K562 (cell line): ENCODE results near the gene LMLN. TPM values are rescaled to one million over a fixed set of nuclear protein-coding genes. Genes with fewer than 3 reads are reported as not detected.

Experiments
- AFF1 ChIP-seq, 2 experiments: fragments of 450-650 bp; IDR thresholded peaks; 2 replicates each; pipeline ENCODE4 v1.6.1; 2018; ENCODE audit warnings: mild to moderate bottlenecking in 2 of 2, low read depth in 1 of 2; ENCODE audit not compliant: partially characterized antibody in 2 of 2
- ARNT ChIP-seq, 2 experiments: fragments of 450-650 bp; IDR thresholded peaks; 2 replicates each; pipeline ENCODE4 v1.6.1; 2016; ENCODE audit warnings: mild to moderate bottlenecking in 1 of 2
- ASH1L ChIP-seq: fragments of 450-650 bp; IDR thresholded peaks from 2 replicates; pipeline ENCODE4 v1.6.1; 2018; ENCODE audit warnings: borderline replicate concordance, mild to moderate bottlenecking, low read depth; ENCODE audit not compliant: partially characterized antibody
- E2F4 ChIP-seq: sonication (generic); formaldehyde crosslinking; IDR thresholded peaks from 2 replicates; pipeline ENCODE4 v1.8.0; 2022; ENCODE audit warnings: mild to moderate bottlenecking, low read depth, missing genetic modification reagents
- FOXJ3 ChIP-seq: sonication (generic); formaldehyde crosslinking; IDR thresholded peaks from 2 replicates; pipeline ENCODE4 v1.4.0; 2020; ENCODE audit warnings: mild to moderate bottlenecking, missing genetic modification reagents
- KDM2B ChIP-seq: fragments of 250-450 bp; sonication (Bioruptor Pico); IDR thresholded peaks from 2 replicates; pipeline ENCODE4 v1.8.0; 2021; ENCODE audit warnings: mild to moderate bottlenecking, moderate library complexity
- MEF2A ChIP-seq: IDR thresholded peaks from 2 replicates; pipeline ENCODE4 v1.6.1; 2011; ENCODE audit warnings: low read depth, mild to moderate bottlenecking, low read length, moderate library complexity; ENCODE audit not compliant: control insufficient read depth
- NCOA6 ChIP-seq: fragments of 450-650 bp; IDR thresholded peaks from 2 replicates; pipeline ENCODE4 v1.6.1; 2017; ENCODE audit warnings: mild to moderate bottlenecking
- RB1 ChIP-seq: fragments of 450-650 bp; IDR thresholded peaks from 2 replicates; pipeline ENCODE4 v1.6.1; 2017; ENCODE audit warnings: low read depth, mild to moderate bottlenecking
- TAF1 ChIP-seq: IDR thresholded peaks from 2 replicates; pipeline ENCODE4 v1.6.1; 2011; ENCODE audit warnings: mild to moderate bottlenecking, low read length, moderate library complexity; ENCODE audit not compliant: insufficient read depth, control insufficient read depth, severe bottlenecking; ENCODE audit errors: extremely low read depth
- ZNF224 ChIP-seq: sonication (generic); formaldehyde crosslinking; IDR thresholded peaks from 2 replicates; pipeline ENCODE4 v1.8.0; 2022; ENCODE audit warnings: mild to moderate bottlenecking, missing genetic modification reagents
- ZNF511 ChIP-seq: sonication (generic); formaldehyde crosslinking; IDR thresholded peaks from 2 replicates; pipeline ENCODE4 v1.8.0; 2022; ENCODE audit warnings: mild to moderate bottlenecking, missing genetic modification reagents
- ZNF589 ChIP-seq: fragments of 200-800 bp; sonication (Bioruptor generic); IDR thresholded peaks from 2 replicates; pipeline ENCODE4 v1.6.1; 2016; ENCODE audit warnings: low read depth, missing genetic modification characterization, missing compliant biosample characterization
- ZNF830 ChIP-seq: fragments of 250-450 bp; sonication (Bioruptor Pico); IDR thresholded peaks from 2 replicates; pipeline ENCODE4 v1.5.0; 2021; ENCODE audit warnings: mild to moderate bottlenecking
- polyA plus RNA-seq, 8 experiments: library from polyadenylated mRNA; depleted of rRNA in 4 of 8; stranded (reverse) in 5 of 8; unstranded in 3 of 8; fragments of >200 nt; fragmentation: Nextera tagmentation in 2 of 8; fragmentation: Illumina TruSeq in 1 of 8; extraction: Ambion mirVana in 2 of 8; extraction: Trizol in 1 of 8; gene quantifications; 2 replicates each; pipeline versions ENCODE4 v1.2.1 to v1.2.3, GENCODE V29; 2011 to 2014; ENCODE audit warnings: inconsistent platforms in 1 of 8, missing spikeins in 1 of 8
- total RNA-seq, 7 experiments: library from RNA; depleted of rRNA in 6 of 7; stranded (reverse); fragments of >200 nt in 6 of 7; fragmentation: Illumina TruSeq in 2 of 7; extraction: Trizol in 2 of 7; gene quantifications; 2 replicates each; pipeline versions ENCODE4 v1.2.1 to v1.2.3, GENCODE V29; 2011 to 2021; ENCODE audit warnings: low replicate concordance in 1 of 7
- TF ChIP-seq, protein P1 (sequence below), 2 experiments: fragments of 150-350 bp in 1 of 2; IDR thresholded peaks; 2 replicates each; pipeline ENCODE4 v1.6.1; 2012 to 2016; ENCODE audit warnings: low read depth in 2 of 2, low read length in 2 of 2, mild to moderate bottlenecking in 1 of 2, moderate library complexity in 1 of 2

The LMLN gene
- total and polyA plus RNA-seq, 9 of the 15 experiments (the other 6 are each of a cell fraction or from before 2014, with no cell fraction given) = 2.2 to 15.9 (median 6.9) TPM

- TF ChIP-seq AFF1 (IDR thresholded peaks at IDR 0.05; ENCODE audit: low read depth in 1 of 2, partially characterized antibody in 2 of 2) (peak in 1 of 2 experiments; percentile 36), ASH1L (no peak), ZNF589 (CRISPR knock-in tag) (peak; percentile 61; the same call in 1 of the 2 replicates), TAF1 (peak; percentile 55), ARNT (IDR thresholded peaks at IDR 0.05) (peak in 1 of 2 experiments; percentile 51; a peak in 1 of 4 replicates), ZNF830 (CRISPR knock-in tag) (no peak), MEF2A (no peak), RB1 (peak; percentile 58; the same call in 1 of the 2 replicates), KDM2B (CRISPR knock-in tag) (no peak), FOXJ3 (CRISPR knock-in tag) (no peak), ZNF224 (no peak), NCOA6 (no peak; the same call in 1 of the 2 replicates), ZNF511 (CRISPR knock-in tag) (peak; percentile 60; the same call in 1 of the 2 replicates), E2F4 (CRISPR knock-in tag) (peak; percentile 41; the same call in 1 of the 2 replicates)
- TF ChIP-seq, protein P1, sequence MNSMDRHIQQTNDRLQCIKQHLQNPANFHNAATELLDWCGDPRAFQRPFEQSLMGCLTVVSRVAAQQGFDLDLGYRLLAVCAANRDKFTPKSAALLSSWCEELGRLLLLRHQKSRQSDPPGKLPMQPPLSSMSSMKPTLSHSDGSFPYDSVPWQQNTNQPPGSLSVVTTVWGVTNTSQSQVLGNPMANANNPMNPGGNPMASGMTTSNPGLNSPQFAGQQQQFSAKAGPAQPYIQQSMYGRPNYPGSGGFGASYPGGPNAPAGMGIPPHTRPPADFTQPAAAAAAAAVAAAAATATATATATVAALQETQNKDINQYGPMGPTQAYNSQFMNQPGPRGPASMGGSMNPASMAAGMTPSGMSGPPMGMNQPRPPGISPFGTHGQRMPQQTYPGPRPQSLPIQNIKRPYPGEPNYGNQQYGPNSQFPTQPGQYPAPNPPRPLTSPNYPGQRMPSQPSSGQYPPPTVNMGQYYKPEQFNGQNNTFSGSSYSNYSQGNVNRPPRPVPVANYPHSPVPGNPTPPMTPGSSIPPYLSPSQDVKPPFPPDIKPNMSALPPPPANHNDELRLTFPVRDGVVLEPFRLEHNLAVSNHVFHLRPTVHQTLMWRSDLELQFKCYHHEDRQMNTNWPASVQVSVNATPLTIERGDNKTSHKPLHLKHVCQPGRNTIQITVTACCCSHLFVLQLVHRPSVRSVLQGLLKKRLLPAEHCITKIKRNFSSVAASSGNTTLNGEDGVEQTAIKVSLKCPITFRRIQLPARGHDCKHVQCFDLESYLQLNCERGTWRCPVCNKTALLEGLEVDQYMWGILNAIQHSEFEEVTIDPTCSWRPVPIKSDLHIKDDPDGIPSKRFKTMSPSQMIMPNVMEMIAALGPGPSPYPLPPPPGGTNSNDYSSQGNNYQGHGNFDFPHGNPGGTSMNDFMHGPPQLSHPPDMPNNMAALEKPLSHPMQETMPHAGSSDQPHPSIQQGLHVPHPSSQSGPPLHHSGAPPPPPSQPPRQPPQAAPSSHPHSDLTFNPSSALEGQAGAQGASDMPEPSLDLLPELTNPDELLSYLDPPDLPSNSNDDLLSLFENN (IDR thresholded peaks at IDR 0.05; ENCODE audit: low read depth in 2 of 2, low read length in 2 of 2) = peak in 1 of 2 experiments; percentile 19; a peak in 1 of 4 replicates
Observed at GRCh38 chr3:197959891-197960693, at the start of gene LMLN (continued).
